Gastrocnemius medialis (tissue), 4 donors: ENCODE measurements around the gene MED27.

Source experiments
- CTCF ChIP-seq, 5 experiments: fragments of 450-650 bp in 3 of 5; fragments of 200-600 bp in 2 of 5; sonication (generic) in 2 of 5; IDR thresholded peaks in 4 of 5; conservative IDR thresholded peaks in 1 of 5; 1 replicate in 4 of 5; 2 replicates in 1 of 5; pipeline ENCODE4 v1.5.1; 2016 to 2019; ENCODE audit warnings: antibody characterized with exemption in 5 of 5, mild to moderate bottlenecking in 3 of 5, moderate library complexity in 3 of 5
- POLR2A ChIP-seq, 2 donors: fragments of 450-650 bp; IDR thresholded peaks; one replicate each; pipeline ENCODE4 v1.6.1; 2017; ENCODE audit warnings: antibody characterized with exemption in 2 of 2, mild to moderate bottlenecking in 2 of 2, moderate library complexity in 2 of 2

- no peak for TF ChIP-seq CTCF (IDR thresholded peaks at IDR 0.05 in 4 of 5, conservative IDR thresholded peaks at IDR 0.05 in 1 of 5)
- no peak for TF ChIP-seq POLR2A (IDR thresholded peaks at IDR 0.05)
Measured at GRCh38 chr9:131824155-131824594, 255.5 kb downstream of the MED27 start.
